DMS53 treated with DMSO at 0.1 percent for 48 hours (cell line): ENCODE data around the gene MAU2.
A peak's percentile ranks its signal among the peaks of the same experiment; 100 is the strongest.

Source experiments
- DNase-seq: peaks from one replicate; lab custom pipeline; 2025; ENCODE audit not compliant: unreplicated experiment; lab: John Stamatoyannopoulos, UW

The MAU2 gene

DNA sequence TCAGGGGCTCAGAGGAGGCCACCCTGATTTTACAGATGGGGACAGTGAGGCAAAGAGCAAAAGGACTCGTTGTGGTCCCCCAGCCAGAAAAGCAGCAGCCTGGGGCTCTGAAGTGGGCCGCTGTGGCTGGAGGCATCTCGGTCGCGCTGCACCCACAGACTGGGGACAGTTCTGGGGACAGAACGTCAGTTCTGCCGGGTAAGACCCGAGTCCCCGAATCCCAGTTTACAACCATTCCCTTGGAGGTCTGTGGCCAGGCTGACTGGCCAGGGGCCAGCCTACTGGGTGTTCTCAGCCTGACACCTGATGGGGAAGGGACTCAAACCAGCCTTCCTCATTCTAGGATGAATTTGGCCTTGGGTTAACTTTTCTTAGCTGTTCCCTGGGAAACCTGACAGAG is 14.4 kb upstream of the MAU2 start:
- no peak for DNase-seq

DNA sequence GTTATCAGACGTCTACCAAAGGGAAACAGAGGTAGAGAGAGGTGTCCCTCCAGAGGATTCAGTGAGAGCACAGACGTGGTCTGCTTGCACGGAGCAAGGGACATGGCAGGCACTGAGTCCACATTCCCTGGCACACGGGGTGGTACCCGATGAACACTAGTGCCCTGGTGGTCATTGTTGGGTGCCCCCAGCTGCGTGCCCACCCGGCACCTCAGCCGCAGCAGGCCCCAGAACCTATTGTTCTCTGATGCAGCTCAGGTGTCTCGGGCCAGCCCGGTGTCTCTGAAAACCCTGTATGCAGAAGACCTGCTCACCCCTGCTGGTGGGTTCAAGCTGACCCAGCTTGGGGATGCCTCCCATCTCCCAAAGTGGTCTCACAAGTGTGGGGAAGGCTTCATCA is 12.3 kb upstream of the MAU2 start:
- DNase-seq, result no peak

DNA sequence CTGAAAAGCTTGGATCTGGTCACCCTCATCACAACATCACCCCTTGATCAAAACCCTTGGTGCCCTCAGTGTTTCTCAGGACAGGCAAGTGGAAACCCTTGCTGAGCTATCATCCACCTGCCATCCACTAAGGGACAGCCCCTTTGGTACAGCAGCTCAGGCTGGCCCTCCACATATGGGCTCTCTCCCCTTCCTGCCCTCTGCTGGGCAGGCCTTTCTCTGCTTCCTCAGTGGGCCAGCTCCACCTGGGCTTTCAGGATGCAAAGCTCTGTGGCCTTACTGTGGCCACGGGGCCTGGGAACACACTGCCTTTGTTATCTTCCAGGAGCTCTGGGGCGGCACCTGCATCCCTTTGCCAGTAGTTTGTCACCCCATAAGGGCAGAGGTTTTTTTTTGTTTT is 5.2 kb upstream of the MAU2 start:
- DNase-seq, result no peak

DNA sequence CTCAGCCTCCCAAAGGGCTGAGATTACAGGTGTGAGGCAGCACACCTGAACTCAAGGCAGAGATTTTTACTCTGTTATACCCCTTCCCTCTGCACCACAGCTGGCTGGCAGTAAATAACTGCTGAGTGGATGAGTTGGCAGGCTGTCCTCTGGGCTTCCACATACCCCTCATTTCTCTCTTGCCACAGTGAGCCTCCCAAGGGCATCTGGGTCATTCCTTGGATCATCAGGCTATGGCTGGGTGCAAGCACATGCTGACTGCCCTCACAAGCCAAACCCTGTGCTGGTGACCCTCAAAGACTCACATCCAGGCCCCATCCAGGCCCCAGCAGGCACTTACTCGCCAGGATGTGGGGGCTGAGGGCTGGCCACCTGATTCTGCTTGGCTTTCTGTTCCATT is 4.5 kb upstream of the MAU2 start:
- DNase-seq, result no peak

DNA sequence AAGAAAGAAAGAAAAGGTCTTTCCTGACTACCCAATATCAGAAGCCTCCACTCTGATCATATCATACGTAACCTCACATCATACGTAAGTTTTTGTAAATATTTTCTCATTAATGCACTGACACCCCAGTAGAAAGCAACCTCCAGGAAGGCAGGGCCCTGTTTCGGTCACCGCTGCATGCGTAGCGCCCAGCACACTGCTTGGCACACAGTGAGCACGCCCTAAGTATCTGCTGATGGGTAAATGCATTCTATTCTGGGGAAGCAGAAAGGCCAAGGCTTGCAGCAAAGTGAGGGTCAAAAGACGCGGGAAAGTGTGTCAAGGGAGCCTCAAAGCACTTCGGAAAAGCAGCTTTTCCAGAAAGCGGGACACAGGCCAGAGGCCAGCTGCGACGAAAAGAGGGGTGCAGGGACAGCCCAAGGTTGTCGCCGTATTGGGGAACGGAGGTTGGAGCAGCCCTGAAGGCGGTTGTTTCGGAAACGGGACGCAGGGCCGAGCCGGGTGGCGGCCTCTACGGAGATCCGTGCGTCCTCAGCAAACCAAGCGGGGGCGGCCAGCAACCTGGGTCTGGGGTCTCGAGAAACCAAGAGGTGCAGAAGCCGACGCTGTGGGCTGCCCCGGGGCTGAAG is 783 bp upstream of the MAU2 start:
- no peak for DNase-seq

DNA sequence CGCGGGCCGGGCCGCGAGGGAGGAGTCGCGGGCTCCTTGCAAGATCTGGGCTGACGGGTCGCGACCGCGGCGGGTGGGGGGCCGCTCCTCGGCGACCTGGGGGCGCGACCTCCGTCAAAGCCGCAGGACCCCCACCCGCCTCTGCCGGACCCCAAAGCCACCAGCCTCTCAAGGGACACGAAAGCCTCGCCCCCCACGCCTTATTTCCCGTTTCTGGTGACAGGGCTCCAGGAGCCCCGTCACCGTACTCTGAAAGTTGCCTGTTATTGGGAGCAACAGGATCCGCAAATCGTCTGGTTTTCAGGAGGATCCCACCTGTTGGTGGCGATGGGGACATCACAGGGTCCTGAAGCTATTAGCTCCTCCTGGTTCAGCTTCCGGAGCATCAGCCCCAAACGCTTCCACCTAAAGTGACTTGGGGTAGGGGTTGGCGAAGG is 530 bp downstream of the MAU2 start:
- no peak for DNase-seq

DNA sequence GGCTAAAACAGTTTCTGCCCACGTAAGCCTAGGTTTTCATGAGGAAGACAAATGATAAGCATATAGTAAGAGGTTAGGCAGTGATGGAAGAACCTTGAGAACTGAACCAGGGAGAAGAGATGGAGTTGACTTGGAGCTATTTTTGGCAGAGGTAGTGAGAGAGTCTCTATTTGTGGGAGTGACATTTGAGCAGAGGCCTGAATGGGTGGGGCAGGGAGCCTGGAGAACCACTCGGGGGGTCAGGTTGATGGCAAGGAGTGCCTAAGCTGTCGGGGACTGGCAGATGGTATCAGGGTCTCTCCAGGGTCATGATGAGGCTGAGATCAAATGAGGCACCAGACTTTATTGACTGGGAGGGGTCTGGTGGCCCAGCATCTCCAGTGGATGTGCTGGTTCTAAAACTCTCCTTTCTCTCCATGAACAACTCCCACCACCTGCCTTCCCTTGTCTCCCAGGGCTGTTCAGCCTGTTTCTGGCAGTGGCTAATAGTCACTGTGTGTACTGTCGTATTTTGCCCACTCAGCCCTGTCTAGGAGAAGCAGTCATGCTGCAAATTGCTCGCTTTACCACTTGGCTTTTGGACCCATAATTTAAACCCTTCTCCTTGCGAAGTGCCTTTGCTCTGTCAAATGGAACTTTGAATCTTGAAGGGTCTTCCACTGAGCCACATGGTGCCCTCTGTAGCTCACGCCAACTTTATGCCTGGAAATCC is 3.6 kb downstream of the MAU2 start:
- no peak for DNase-seq

DNA sequence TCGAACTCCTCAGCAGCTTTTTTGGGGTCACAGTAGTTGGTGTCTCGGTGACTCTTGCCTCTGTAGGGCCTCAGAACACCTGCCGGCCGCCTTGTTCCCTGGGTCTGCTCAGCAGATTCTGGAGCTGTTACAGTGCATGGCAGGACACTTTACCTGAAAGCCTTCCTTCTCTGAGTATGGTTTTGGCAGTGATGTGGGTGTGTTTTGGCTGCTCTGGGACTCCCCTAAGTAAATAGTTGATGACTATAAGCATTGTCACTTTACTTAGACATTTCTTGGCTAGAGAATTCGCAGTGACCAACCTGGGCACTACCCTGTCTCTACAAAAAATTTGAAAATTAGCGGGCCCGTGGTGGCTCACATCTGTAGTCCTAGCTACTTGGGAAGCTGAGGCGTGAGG is 7.0 kb downstream of the MAU2 start:
- DNase-seq, result no peak

DNA sequence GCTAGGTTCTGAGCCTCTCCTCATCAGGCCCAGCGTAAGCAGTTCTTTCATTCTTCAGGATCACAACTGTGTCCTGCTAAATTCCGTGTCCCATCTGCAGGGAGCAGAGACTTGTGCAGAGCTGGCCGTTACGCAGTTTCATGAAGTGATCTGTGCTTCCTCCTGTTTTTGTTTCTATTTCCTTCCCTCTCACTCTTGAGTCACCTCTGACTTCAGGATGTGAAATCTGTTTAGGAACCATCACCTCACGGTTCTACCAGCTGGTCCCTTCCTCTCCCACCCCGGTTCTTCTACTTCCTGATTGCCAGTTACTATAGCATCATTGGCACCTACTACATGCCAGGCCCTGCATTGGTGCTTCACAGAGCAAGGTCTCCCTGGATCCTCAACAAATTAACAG is 8.5 kb downstream of the MAU2 start:
- DNase-seq, result no peak

DNA sequence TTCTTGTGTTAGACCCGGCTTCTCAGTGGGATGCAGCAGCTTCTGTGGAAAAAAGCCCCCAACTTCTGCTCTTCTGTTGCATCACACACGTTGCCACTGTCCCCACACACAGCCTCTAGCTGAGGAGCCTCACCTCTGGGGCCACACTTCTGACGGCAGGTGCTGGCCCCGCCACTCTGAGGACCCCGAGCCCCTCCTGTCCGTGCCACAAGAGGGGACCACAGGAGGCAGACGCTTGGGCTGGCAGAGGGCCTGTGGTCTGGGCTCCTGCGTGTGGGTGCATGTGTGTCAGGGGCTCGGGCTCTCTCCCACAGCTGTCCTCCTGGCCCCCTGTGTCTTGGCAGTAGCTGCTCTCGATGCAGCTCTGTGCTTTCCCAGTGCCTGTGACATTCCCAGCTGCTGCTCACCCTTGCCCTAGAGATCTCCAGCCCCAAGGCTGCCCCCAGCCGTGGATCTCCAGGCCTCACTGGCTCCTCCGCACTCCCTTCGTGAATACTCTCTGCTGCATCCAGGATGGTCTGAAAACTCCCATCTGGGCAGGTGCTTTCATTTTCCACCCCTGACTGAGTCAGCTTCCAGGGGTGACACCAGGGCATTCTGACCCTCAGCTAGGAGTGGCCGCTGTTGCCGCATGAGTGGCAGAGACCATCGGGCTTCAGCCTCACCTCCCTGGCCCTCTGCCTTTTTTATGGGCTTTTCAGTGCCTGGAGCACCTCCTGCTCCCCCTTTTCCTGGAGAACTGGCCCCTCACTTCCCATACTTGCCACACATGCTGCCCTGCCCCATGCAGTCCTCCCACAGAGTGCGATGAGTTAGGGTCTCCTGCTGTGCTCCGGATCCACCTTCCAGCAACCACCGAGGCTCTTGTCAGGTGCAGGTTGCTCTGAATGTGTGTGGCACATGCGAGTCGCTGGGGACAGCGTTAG is 13.7 kb downstream of the MAU2 start:
- DNase-seq, result no peak

DNA sequence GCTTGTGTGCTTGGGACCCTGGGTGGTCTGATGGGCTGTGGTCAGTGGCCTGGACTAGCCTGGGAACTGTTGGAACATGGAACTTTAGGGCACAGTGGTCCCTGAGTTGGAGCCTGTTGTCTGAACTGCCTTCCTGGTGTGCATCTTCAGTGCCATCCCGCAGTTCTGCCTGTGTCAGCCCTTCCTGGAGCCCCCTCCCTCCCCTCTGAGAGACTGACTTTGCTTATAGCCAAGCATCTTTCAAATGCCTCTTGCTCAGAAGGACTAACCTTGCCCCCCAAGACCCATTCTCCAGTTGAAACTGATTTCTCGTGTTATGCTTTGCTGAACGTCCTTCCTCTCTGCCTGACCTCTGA is 14.3 kb downstream of the MAU2 start:
- DNase-seq, result no peak

DNA sequence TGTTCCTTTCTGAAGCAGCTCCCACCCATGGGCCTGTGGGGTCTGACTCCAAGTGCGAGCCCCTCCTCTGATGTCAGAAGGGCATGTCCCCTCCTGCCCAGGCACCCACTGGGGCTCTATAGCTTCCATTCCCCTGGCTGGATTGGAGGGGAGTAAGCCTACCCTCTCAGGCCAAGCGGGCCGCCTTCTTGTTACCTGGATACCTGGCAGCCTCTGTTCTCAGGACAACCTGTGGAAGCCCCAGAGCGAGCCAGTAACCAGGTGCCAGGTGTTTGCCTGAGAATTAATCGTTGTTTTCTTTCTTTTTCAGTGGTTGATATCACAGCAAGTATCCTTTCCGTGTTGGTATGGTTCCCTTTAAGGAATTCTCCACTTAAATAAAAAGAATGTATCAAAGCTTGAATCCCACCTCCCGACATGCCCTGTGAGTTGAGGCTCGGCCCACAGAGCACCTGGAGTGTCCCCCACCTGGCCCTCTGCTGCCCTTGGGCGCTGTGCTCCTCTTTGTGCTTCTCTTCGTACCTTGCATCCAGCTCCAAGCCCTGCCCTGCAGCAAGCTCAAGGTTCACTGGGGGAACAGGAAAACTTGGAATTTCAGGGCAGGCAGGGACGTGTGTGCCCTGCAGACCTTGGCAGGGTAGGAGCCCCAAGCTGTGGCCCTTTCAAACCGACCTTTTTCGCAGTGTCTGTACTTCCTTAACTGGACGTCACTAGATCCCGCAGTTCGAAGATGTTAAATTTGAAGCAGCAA is 15.0 kb downstream of the MAU2 start:
- DNase-seq, result no peak

DNA sequence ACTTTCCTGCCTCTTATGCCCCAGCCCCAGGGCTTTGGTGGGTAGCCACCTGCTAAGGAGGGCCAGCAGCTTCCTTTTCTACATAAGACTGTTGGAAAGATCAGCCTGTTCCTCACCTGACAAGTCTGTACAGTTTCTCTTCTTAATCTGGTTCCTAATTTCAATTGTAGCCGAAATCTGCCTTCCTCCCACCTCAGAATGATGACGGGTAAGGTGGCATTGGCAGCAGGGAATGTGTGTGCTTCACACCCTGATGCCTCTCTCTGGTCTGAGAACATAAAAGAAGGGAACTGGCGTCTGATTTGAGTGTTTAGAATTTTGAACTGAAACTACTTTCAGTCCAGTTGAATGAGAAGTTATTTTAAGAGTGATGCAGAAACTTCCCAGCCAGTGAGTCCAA is 16.0 kb downstream of the MAU2 start:
- DNase-seq, result no peak

DNA sequence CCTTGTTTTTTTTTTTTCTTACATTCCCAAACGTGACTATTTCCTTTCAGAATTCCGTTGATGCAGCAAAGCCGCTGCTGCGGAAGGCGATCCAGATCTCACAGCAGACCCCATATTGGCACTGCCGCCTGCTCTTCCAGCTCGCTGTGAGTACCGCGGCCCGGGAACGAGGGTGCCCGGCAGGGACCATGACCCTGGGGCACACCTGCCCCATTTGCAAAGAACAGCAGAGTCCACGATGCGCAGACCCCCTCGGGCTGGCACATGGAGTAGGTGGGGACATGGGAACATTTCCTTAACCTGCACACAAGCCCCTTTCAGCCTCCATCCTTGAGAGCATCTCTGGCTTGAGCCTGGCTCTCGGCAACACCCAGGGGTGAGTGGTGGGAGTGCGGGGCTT is 16.5 kb downstream of the MAU2 start:
- DNase-seq, result no peak

DNA sequence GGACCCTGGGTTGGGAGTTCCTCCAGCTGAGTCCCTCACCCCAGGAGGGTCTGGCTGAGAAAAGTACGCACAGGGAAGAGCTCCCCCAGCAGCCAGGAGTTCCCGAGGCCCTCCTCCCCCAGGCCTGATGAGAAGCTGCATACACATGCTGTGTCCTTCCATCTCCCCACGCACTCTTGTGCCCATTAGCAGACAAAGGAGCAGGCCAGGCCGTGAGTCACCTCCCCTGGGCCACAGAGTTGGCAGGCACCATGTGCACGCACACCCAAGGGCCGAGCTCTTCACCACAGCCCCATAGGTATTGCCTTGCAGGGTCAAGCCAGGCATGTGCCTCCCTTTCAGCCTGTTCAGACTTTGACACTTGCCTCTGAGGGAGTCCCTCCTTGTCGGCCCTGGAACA is 17.5 kb downstream of the MAU2 start:
- DNase-seq, result no peak

DNA sequence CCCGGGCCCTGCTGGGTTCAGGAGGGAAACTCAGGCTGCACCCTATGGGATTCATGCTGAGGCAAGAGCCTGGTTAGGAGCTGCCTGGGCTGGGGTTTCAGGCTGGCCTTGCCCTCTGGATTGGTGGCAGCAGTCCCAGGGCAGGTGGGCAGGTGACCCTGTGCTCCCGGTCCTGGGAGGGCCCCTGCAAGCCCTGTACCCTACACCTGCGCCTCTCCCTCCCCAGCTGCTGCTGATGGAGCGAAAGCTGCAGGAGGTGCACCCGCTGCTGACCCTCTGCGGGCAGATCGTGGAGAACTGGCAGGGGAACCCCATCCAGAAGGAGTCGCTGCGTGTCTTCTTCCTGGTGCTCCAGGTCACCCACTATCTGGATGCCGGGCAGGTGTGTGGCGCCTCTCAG is 20.4 kb downstream of the MAU2 start:
- DNase-seq, result no peak

DNA sequence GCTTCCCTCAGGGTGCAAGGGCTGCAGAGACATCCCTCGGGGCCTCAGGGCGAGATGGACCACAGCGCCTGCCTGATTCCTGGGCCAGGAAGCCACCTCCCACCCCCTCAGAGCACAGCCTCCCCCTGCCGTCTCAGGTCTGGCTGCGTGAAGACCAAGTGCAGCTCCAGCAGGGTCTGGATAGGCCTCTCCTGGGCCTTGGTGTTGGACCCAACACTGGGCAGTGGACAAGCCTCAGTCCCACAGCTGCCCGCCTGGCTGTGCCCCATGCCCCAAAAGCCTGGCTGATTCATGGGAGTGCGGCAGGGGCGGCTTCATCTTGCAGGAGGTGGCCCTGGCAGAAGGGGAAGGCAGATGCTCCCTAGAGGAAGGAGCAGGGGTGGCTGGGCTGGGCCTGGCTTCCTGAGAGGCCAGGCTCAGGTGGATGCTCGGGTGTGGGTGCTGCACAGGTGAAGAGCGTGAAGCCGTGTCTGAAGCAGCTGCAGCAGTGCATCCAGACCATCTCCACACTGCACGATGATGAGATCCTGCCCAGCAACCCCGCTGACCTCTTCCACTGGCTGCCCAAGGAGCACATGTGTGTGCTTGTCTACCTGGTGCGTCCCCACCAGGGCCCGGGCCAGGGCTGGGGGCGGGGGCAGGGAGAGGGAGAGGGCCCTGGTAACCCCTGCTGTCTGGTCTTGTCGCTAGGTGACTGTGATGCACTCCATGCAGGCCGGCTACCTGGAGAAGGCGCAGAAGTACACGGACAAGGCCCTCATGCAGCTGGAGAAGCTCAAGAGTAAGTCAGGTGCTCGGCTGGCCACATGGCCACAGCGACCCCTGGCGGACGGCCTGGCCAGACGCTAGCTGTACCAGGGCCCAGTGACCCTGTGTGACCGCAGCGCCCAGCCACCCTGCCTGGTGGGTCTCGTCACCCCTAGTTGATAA is 21.7 kb downstream of the MAU2 start:
- peak; percentile 38 for DNase-seq

DNA sequence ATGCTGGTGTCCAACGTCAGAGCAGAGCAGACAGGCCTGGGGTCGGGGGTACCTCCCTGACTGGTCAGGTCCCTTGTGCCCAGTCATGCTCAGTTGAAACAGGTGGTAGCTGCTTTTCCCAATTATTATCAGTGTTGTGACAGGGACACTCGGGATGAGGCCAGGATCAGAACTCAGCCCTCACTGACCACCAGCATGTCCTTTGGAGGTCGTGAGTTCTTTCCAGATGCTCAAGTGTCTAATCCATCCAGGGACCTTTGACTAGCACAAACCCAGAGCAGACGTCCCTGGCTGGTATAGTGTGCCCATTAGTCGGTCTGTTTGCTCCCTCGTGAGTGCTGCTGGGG is 22.4 kb downstream of the MAU2 start:
- DNase-seq, result no peak

DNA sequence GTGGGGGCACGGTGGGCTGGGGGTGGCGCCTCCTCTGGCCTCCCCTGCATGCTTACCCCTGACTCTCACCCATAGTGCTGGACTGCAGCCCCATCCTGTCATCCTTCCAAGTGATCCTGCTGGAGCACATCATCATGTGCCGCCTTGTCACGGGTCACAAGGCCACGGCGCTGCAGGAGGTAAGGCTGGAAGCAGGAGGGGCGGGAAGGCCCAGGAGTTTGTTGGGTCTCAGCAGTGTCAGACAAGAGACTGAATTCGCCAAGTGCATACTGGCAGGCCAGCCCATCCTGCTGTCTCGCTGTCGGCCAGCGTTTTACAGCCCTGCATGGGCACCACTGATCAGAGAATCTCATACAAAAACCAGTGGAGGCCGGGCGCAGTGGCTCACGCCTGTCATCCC is 23.1 kb downstream of the MAU2 start:
- no peak for DNase-seq

DNA sequence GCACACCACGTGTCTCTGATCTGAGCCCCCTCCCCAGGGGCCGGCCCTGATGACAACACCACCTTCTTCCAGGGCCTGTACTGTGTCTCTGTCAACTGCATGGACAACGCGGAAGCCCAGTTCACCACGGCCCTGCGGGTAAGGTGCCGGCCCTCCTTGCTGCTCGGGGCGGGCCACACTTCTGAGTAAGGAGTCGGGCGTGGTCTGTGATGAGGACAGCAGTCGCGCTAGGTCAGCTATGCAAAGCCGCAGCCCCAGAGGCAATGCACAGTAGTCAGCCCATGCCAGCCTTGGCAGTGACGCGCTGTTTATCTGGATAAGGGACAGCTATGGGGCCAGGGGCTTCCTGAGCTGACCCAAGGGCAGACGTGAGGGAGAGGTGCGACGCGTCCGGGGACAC is 24.6 kb downstream of the MAU2 start:
- DNase-seq, result no peak
